ENCODE measurements around the gene RNU6-7.

RNU6-7 gene

GRCh38 chr14:32192712-32193373 lies 9.0 kb upstream of the RNU6-7 start:
- Histone ChIP-seq H3K36me3 (ENCODE audit: control insufficient read depth, low read depth, low read length) (no peaks in the 10 kb centered on the region), H3K9ac (ENCODE audit: low read length) (no peak overlapping the region), H3K4me3 (ENCODE audit: low read length) (no peak overlapping the region), H3K9me3 (ENCODE audit: control insufficient read depth, low read depth, low read length) (no peaks in the 10 kb centered on the region), H3K4me1 (ENCODE audit: control insufficient read depth, low read depth, low read length) (no peaks in the 10 kb centered on the region), H3K27ac (ENCODE audit: low read length) (no peak overlapping the region), H3K27me3 (ENCODE audit: control insufficient read depth, insufficient read depth, low read length) (no peaks in the 10 kb centered on the region)

- Histone ChIP-seq H3K27me3 (ENCODE audit: control insufficient read depth, insufficient read depth, low read length) (no peaks in the 10 kb centered on the region), H3K9me3 (ENCODE audit: control insufficient read depth, low read depth, low read length) (no peaks in the 10 kb centered on the region), H3K27ac (ENCODE audit: low read length) (no peak overlapping the region), H3K36me3 (ENCODE audit: control insufficient read depth, low read depth, low read length) (no peaks in the 10 kb centered on the region), H3K4me1 (ENCODE audit: control insufficient read depth, low read depth, low read length) (no peaks in the 10 kb centered on the region), H3K9ac (ENCODE audit: low read length) (no peak overlapping the region), H3K4me3 (ENCODE audit: low read length) (no peak overlapping the region)
These were observed 8.3 kb upstream of the RNU6-7 start for GRCh38 chr14:32193532-32193931.

GRCh38 chr14:32195636-32196035 lies 6.2 kb upstream of the RNU6-7 start:
- H3K36me3 ChIP-seq (ENCODE audit: control insufficient read depth, low read depth, low read length) = no peaks in the 10 kb centered on the region
- no peaks in the 10 kb centered on the region for H3K4me1 ChIP-seq (ENCODE audit: control insufficient read depth, low read depth, low read length)
- H3K27ac ChIP-seq (ENCODE audit: low read length) = no peak overlapping the region
- H3K27me3 ChIP-seq (ENCODE audit: control insufficient read depth, insufficient read depth, low read length) = peaks cover 6% of the 10 kb centered on the region
- H3K9me3 ChIP-seq (ENCODE audit: control insufficient read depth, low read depth, low read length) = no peaks in the 10 kb centered on the region
- H3K4me3 ChIP-seq (ENCODE audit: low read length) = no peak overlapping the region
- no peak overlapping the region for H3K9ac ChIP-seq (ENCODE audit: low read length)

GRCh38 chr14:32197919-32198318 lies 3.9 kb upstream of the RNU6-7 start:
- H3K27ac ChIP-seq (ENCODE audit: low read length) = no peak overlapping the region
- no peaks in the 10 kb centered on the region for H3K4me1 ChIP-seq (ENCODE audit: control insufficient read depth, low read depth, low read length)
- H3K36me3 ChIP-seq (ENCODE audit: control insufficient read depth, low read depth, low read length) = no peaks in the 10 kb centered on the region
- H3K4me3 ChIP-seq (ENCODE audit: low read length) = no peak overlapping the region
- peaks cover 17% of the 10 kb centered on the region for H3K27me3 ChIP-seq (ENCODE audit: control insufficient read depth, insufficient read depth, low read length)
- H3K9ac ChIP-seq (ENCODE audit: low read length) = no peak overlapping the region
- no peaks in the 10 kb centered on the region for H3K9me3 ChIP-seq (ENCODE audit: control insufficient read depth, low read depth, low read length)

GRCh38 chr14:32200368-32201192 lies 1.3 kb upstream of the RNU6-7 start:
- H3K4me1 ChIP-seq (ENCODE audit: control insufficient read depth, low read depth, low read length) = peaks cover 4% of the 10 kb centered on the region
- H3K9me3 ChIP-seq (ENCODE audit: control insufficient read depth, low read depth, low read length) = no peaks in the 10 kb centered on the region
- peak overlapping the region; percentile 79 for H3K4me3 ChIP-seq (ENCODE audit: low read length)
- H3K9ac ChIP-seq (ENCODE audit: low read length) = peak overlapping the region; percentile 82
- no peak overlapping the region for H3K27ac ChIP-seq (ENCODE audit: low read length)
- H3K27me3 ChIP-seq (ENCODE audit: control insufficient read depth, insufficient read depth, low read length) = peaks cover 22% of the 10 kb centered on the region
- H3K36me3 ChIP-seq (ENCODE audit: control insufficient read depth, low read depth, low read length) = no peaks in the 10 kb centered on the region

- H3K36me3 ChIP-seq (ENCODE audit: control insufficient read depth, low read depth, low read length) = no peaks in the 10 kb centered on the region
- peak overlapping the region; percentile 79 for H3K4me3 ChIP-seq (ENCODE audit: low read length)
- peaks cover 22% of the 10 kb centered on the region for H3K27me3 ChIP-seq (ENCODE audit: control insufficient read depth, insufficient read depth, low read length)
- no peak overlapping the region for H3K27ac ChIP-seq (ENCODE audit: low read length)
- H3K9me3 ChIP-seq (ENCODE audit: control insufficient read depth, low read depth, low read length) = no peaks in the 10 kb centered on the region
- peak overlapping the region; percentile 82 for H3K9ac ChIP-seq (ENCODE audit: low read length)
- peaks cover 6% of the 10 kb centered on the region for H3K4me1 ChIP-seq (ENCODE audit: control insufficient read depth, low read depth, low read length)
These were observed 541 bp upstream of the RNU6-7 start for GRCh38 chr14:32201193-32201815.

GRCh38 chr14:32202491-32202997 lies 699 bp downstream of the RNU6-7 start:
- peak overlapping the region; percentile 82 for H3K9ac ChIP-seq (ENCODE audit: low read length)
- H3K27me3 ChIP-seq (ENCODE audit: control insufficient read depth, insufficient read depth, low read length) = peaks cover 22% of the 10 kb centered on the region
- H3K9me3 ChIP-seq (ENCODE audit: control insufficient read depth, low read depth, low read length) = no peaks in the 10 kb centered on the region
- peak overlapping the region; percentile 79 for H3K4me3 ChIP-seq (ENCODE audit: low read length)
- H3K36me3 ChIP-seq (ENCODE audit: control insufficient read depth, low read depth, low read length) = no peaks in the 10 kb centered on the region
- H3K27ac ChIP-seq (ENCODE audit: low read length) = no peak overlapping the region
- peaks cover 8% of the 10 kb centered on the region for H3K4me1 ChIP-seq (ENCODE audit: control insufficient read depth, low read depth, low read length)

GRCh38 chr14:32202998-32203882 lies 1.4 kb downstream of the RNU6-7 start, which contains the start of gene RNU6-8:
RNU6-8 (minus strand) TSS chr14:32203269.
- H3K4me3 ChIP-seq (ENCODE audit: low read length) = peak within 1 kb of the TSS; percentile 79
- H3K9me3 ChIP-seq (ENCODE audit: control insufficient read depth, low read depth, low read length) = no peaks in the 10 kb centered on the region
- peak within 1 kb of the TSS; percentile 82 for H3K9ac ChIP-seq (ENCODE audit: low read length)
- H3K27me3 ChIP-seq (ENCODE audit: control insufficient read depth, insufficient read depth, low read length) = peaks cover 22% of the 10 kb centered on the region
- peaks cover 8% of the 10 kb centered on the region for H3K4me1 ChIP-seq (ENCODE audit: control insufficient read depth, low read depth, low read length)
- no peaks in the 10 kb centered on the region for H3K36me3 ChIP-seq (ENCODE audit: control insufficient read depth, low read depth, low read length)
- H3K27ac ChIP-seq (ENCODE audit: low read length) = peak within 1 kb of the TSS; percentile 91

- H3K27ac ChIP-seq (ENCODE audit: low read length) = no peak overlapping the region
- peaks cover 8% of the 10 kb centered on the region for H3K4me1 ChIP-seq (ENCODE audit: control insufficient read depth, low read depth, low read length)
- H3K9ac ChIP-seq (ENCODE audit: low read length) = peak overlapping the region; percentile 82
- peaks cover 22% of the 10 kb centered on the region for H3K27me3 ChIP-seq (ENCODE audit: control insufficient read depth, insufficient read depth, low read length)
- H3K4me3 ChIP-seq (ENCODE audit: low read length) = peak overlapping the region; percentile 79
- no peaks in the 10 kb centered on the region for H3K9me3 ChIP-seq (ENCODE audit: control insufficient read depth, low read depth, low read length)
- no peaks in the 10 kb centered on the region for H3K36me3 ChIP-seq (ENCODE audit: control insufficient read depth, low read depth, low read length)
These were observed 2.1 kb downstream of the RNU6-7 start for GRCh38 chr14:32203928-32204357.

GRCh38 chr14:32205554-32205953 lies 3.7 kb downstream of the RNU6-7 start:
- Histone ChIP-seq H3K27ac (ENCODE audit: low read length) (no peak overlapping the region), H3K9ac (ENCODE audit: low read length) (no peak overlapping the region), H3K4me1 (ENCODE audit: control insufficient read depth, low read depth, low read length) (peaks cover 8% of the 10 kb centered on the region)

GRCh38 chr14:32205984-32206383 lies 4.1 kb downstream of the RNU6-7 start:
- Histone ChIP-seq H3K9ac (ENCODE audit: low read length) (no peak overlapping the region), H3K9me3 (ENCODE audit: control insufficient read depth, low read depth, low read length) (no peaks in the 10 kb centered on the region), H3K4me3 (ENCODE audit: low read length) (no peak overlapping the region), H3K27ac (ENCODE audit: low read length) (no peak overlapping the region), H3K36me3 (ENCODE audit: control insufficient read depth, low read depth, low read length) (no peaks in the 10 kb centered on the region), H3K4me1 (ENCODE audit: control insufficient read depth, low read depth, low read length) (peaks cover 8% of the 10 kb centered on the region), H3K27me3 (ENCODE audit: control insufficient read depth, insufficient read depth, low read length) (peaks cover 13% of the 10 kb centered on the region)

More at GRCh38 chr14:32205554-32205953, 3.7 kb downstream of the RNU6-7 start:
- no peaks in the 10 kb centered on the region for H3K36me3 ChIP-seq (ENCODE audit: control insufficient read depth, low read depth, low read length)
- H3K9me3 ChIP-seq (ENCODE audit: control insufficient read depth, low read depth, low read length) = no peaks in the 10 kb centered on the region
- no peak overlapping the region for H3K4me3 ChIP-seq (ENCODE audit: low read length)
- peaks cover 17% of the 10 kb centered on the region for H3K27me3 ChIP-seq (ENCODE audit: control insufficient read depth, insufficient read depth, low read length)
